Midbrain (tissue), 1 donor: Measurements from ENCODE around the gene FCER1A.

Experiments used
- DNase-seq: peaks from one replicate; lab custom pipeline; 2025; lab: John Stamatoyannopoulos, UW

The FCER1A gene

GRCh38 chr1:159352436-159352835 is 50.3 kb downstream of the FCER1A start:
- no peak for DNase-seq
